Osteoblast (primary cell): ENCODE measurements around the gene FTO. TPM values are rescaled to one million over a fixed set of nuclear protein-coding genes. Genes with fewer than 3 reads are reported as not detected.

Experiments used
- DNase-seq: peaks from one replicate; pipeline ENCODE4 v3.0.0; 2011; ENCODE audit warnings: low spot score, mixed read lengths; ENCODE audit not compliant: insufficient read length; ENCODE audit errors: missing footprints
- H2AFZ ChIP-seq: 2 replicates; pipeline ENCODE4 v1.6.0; 2011; ENCODE audit warnings: mild to moderate bottlenecking, low read length
- H3K27ac ChIP-seq: 2 replicates; pipeline ENCODE4 v1.5.1; 2011; ENCODE audit warnings: mild to moderate bottlenecking, low read depth, low read length, moderate library complexity
- H3K27me3 ChIP-seq: 2 replicates; pipeline ENCODE4 v1.6.0; 2012; ENCODE audit warnings: mild to moderate bottlenecking, control low read depth, inconsistent platforms, low read length, moderate library complexity; ENCODE audit not compliant: insufficient read depth
- H3K36me3 ChIP-seq: 2 replicates; pipeline ENCODE4 v1.5.1; 2011; ENCODE audit warnings: mild to moderate bottlenecking, low read length, control low read depth, moderate library complexity; ENCODE audit not compliant: insufficient read depth
- H3K4me1 ChIP-seq: 2 replicates; pipeline ENCODE4 v1.5.1; 2011; ENCODE audit warnings: mild to moderate bottlenecking, low read length, control low read depth, moderate library complexity; ENCODE audit not compliant: insufficient read depth
- H3K4me2 ChIP-seq: 2 replicates; pipeline ENCODE4 v1.6.0; 2011; ENCODE audit warnings: mild to moderate bottlenecking, low read length; ENCODE audit not compliant: insufficient read depth
- H3K4me3 ChIP-seq: fragments of 200-600 bp; sonication (generic); 3 replicates; pipeline ENCODE4 v1.5.1; 2012; ENCODE audit warnings: mild to moderate bottlenecking, low read length, inconsistent platforms; ENCODE audit not compliant: insufficient read depth
- H3K79me2 ChIP-seq: 2 replicates; pipeline ENCODE4 v1.6.0; 2012; ENCODE audit warnings: mild to moderate bottlenecking, low read length, control low read depth, inconsistent platforms; ENCODE audit not compliant: insufficient read depth
- H3K9me3 ChIP-seq: 2 replicates; pipeline ENCODE4 v1.5.1; 2011; ENCODE audit warnings: low read depth, low read length, control low read depth
- H4K20me1 ChIP-seq: 2 replicates; pipeline ENCODE4 v1.6.0; 2012; ENCODE audit warnings: mild to moderate bottlenecking, low read length, control low read depth; ENCODE audit not compliant: insufficient read depth
- total RNA-seq: library from RNA; depleted of rRNA; stranded (reverse); fragments of >200 nt; gene quantifications from 2 replicates; pipeline ENCODE4 v1.2.3, GENCODE V29; 2012
- TF ChIP-seq, protein P1 (sequence below): IDR thresholded peaks from 2 replicates; pipeline ENCODE4 v1.5.1; 2011; ENCODE audit warnings: mild to moderate bottlenecking, low read depth, low read length, moderate library complexity; ENCODE audit errors: extremely low read depth

FTO gene
- total RNA-seq, 1 donor, result 152 TPM

- Histone ChIP-seq H3K4me3 (no peak overlapping the region), H3K79me2 (no peaks in the 10 kb centered on the region), H3K9me3 (no peaks in the 10 kb centered on the region), H3K4me2 (no peak overlapping the region), H3K27me3 (no peaks in the 10 kb centered on the region), H4K20me1 (no peaks in the 10 kb centered on the region), H3K36me3 (no peaks in the 10 kb centered on the region), H2AFZ (no peak overlapping the region), H3K27ac (no peak overlapping the region), H3K4me1 (no peaks in the 10 kb centered on the region)
- TF ChIP-seq, protein P1, sequence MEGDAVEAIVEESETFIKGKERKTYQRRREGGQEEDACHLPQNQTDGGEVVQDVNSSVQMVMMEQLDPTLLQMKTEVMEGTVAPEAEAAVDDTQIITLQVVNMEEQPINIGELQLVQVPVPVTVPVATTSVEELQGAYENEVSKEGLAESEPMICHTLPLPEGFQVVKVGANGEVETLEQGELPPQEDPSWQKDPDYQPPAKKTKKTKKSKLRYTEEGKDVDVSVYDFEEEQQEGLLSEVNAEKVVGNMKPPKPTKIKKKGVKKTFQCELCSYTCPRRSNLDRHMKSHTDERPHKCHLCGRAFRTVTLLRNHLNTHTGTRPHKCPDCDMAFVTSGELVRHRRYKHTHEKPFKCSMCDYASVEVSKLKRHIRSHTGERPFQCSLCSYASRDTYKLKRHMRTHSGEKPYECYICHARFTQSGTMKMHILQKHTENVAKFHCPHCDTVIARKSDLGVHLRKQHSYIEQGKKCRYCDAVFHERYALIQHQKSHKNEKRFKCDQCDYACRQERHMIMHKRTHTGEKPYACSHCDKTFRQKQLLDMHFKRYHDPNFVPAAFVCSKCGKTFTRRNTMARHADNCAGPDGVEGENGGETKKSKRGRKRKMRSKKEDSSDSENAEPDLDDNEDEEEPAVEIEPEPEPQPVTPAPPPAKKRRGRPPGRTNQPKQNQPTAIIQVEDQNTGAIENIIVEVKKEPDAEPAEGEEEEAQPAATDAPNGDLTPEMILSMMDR, result no peak
- no peak for DNase-seq
Measured at GRCh38 chr16:54165174-54165911, 461.4 kb downstream of the FTO start.

GRCh38 chr16:54165912-54166865 lies 462.2 kb downstream of the FTO start:
- H3K4me2 ChIP-seq, result no peak overlapping the region
- H4K20me1 ChIP-seq, result no peaks in the 10 kb centered on the region
- H3K27ac ChIP-seq, result no peak overlapping the region
- H3K79me2 ChIP-seq, result no peaks in the 10 kb centered on the region
- no peaks in the 10 kb centered on the region for H3K27me3 ChIP-seq
- DNase-seq, result no peak
- no peaks in the 10 kb centered on the region for H3K36me3 ChIP-seq
- no peaks in the 10 kb centered on the region for H3K9me3 ChIP-seq
- TF ChIP-seq, protein P1, result no peak
- H3K4me3 ChIP-seq, result no peak overlapping the region
- H2AFZ ChIP-seq, result no peak overlapping the region
- H3K4me1 ChIP-seq, result no peaks in the 10 kb centered on the region

- H3K4me3 ChIP-seq, result no peak overlapping the region
- H3K36me3 ChIP-seq, result no peaks in the 10 kb centered on the region
- H3K4me1 ChIP-seq, result peaks cover 12% of the 10 kb centered on the region
- TF ChIP-seq, protein P1, result no peak
- H3K27ac ChIP-seq, result no peak overlapping the region
- no peaks in the 10 kb centered on the region for H3K9me3 ChIP-seq
- H3K79me2 ChIP-seq, result no peaks in the 10 kb centered on the region
- peaks cover 6% of the 10 kb centered on the region for H3K27me3 ChIP-seq
- no peaks in the 10 kb centered on the region for H4K20me1 ChIP-seq
- no peak for DNase-seq
- no peak overlapping the region for H2AFZ ChIP-seq
- H3K4me2 ChIP-seq, result no peak overlapping the region
Measured at GRCh38 chr16:54169112-54169511, 465.2 kb downstream of the FTO start.
